IPS-11a (cell line): Measurements from ENCODE around the gene SMARCAD1.

Source experiments
- H3K4me3 ChIP-seq: one replicate; pipeline ENCODE4 v1.5.1; 2013; ENCODE audit warnings: low read depth, low read length, control low read depth

Gene SMARCAD1

DNA sequence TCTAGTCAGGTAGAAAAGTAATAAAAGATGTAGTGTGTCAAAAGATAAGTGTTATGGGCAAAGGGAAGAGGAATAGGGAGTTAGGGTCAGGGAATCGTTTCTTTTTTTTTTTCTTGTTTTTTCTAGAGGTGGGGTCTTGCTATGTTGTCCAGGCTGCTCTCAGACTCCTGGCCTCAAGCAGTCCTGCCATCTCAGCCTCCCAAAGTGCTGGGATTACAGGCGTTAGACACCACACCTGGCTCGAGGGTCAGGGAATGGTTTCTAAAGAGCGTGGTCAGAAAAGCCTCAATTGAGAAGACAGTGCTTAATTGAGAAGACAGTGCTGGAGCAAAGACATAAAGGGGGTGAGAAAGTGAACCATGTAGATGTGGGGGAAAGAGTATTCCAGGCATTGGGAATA lies 19.1 kb downstream of the SMARCAD1 start:
- H3K4me3 ChIP-seq = no peak overlapping the region

GRCh38 chr4:94228493-94229216 lies 21.0 kb downstream of the SMARCAD1 start:
- H3K4me3 ChIP-seq = no peak overlapping the region

GRCh38 chr4:94232519-94232918 lies 24.9 kb downstream of the SMARCAD1 start:
- H3K4me3 ChIP-seq = no peak overlapping the region

DNA sequence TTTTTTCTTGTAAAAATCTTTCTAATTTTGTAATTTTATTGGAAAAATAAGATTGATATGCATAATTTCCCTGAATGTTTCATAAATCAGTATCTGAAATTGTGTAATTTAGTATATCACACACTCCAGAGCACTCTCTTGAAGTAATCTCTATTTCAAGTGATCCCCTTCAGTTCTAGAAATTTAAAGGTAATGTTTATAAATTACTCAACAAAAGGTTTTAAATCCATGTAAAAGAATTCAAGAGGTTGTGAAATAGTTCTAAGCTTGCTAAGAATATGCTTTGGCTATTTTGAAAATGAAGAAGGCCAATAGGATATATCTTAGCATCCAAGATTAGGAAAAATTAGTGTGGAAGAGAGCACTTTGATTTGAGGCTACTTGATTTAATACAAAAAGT lies 28.2 kb downstream of the SMARCAD1 start:
- no peak overlapping the region for H3K4me3 ChIP-seq

DNA sequence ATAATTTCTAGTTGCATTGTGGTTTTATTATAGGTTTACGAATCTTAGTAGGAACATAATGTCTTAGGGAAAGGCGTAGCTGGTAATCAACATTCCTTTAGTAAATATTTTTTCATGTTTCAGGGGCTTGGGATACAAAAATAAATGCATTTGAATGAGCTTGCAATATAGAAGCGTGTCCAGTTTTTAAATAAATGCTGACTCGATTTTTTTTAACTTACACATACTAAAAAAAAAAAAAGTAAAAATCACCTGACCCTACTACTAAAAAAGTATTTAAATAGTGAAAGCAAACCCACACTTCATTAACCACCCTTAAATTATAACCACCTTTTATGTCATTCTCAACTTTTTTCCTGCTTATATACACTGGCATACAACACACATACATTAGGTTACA lies 29.6 kb downstream of the SMARCAD1 start:
- no peak overlapping the region for H3K4me3 ChIP-seq

DNA sequence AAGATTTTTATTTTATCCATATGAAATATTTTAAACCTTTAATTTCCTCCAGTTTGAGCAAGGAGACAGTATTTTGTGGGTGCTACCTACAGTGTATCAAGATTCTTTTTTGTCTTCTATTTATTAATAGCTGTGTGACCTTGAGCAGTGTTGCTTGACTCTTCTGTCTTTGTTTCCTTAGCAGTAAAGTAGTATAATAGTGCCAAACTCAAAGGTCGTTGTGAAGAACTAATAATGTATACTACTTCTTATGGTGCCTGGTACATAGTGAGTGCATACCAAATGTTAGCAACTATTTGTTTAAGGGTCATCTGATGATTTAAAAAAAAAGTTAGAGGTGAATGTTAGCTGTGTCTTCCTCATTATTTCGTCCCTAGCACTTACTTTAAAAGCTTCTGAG lies 30.5 kb downstream of the SMARCAD1 start:
- no peak overlapping the region for H3K4me3 ChIP-seq

DNA sequence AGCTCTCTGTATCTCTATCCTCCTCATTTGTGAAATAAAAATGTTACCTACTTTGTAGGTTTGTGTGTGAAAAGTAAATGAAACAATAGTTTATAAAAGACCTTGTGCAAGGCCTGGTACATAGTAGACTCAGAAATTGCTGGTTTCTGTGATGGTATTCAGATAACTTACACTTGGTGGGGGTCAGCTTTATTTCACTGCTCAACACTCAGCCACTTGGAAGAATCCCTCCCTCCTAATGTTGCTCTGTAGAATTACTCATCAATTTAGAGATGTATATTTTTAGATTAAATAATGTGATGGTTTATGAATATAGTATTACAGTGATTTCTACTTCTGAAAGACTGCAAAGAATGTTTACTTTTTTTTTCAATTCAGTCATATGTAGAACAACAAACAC lies 32.7 kb downstream of the SMARCAD1 start:
- H3K4me3 ChIP-seq = no peak overlapping the region

GRCh38 chr4:94244087-94244828 lies 36.6 kb downstream of the SMARCAD1 start:
- no peak overlapping the region for H3K4me3 ChIP-seq

GRCh38 chr4:94244829-94245185 lies 37.1 kb downstream of the SMARCAD1 start:
- no peak overlapping the region for H3K4me3 ChIP-seq

DNA sequence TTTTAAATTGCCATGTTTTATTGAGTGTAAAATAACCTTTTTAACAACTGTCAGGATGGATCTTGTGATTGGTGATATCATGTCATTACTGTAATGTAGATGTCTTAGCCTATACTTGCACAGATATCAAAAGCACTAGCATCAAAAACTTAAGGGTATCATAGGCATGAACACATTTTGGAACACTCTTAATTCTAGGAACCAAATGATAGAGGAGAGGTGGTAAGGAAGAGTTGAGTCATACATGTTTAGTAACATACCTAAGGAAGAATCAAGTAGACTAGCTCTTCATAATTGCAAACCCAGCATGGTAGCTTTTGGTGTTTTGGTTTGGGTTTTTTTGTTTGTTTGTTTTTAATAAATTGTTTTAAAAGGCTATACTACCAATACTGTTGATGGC lies 43.4 kb downstream of the SMARCAD1 start:
- no peak overlapping the region for H3K4me3 ChIP-seq

DNA sequence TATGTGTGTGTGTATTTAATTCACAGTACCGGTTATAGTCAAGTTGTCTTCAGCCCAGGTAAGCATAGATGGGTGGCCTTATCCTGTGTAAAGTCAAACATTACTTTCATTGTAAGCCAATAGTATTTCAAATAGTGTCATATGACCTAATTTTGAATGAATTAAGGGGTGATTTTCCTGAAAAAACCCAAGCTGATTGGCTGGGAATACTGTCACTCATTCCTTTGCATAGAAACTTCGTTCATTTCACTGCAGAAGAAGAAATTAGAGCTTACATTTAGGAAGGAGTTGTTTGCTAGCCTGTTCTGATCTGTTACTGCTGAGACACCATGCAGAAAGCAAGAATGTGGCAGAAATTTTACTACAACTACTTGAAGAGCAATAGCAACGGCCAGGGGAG lies 45.4 kb downstream of the SMARCAD1 start:
- H3K4me3 ChIP-seq = no peak overlapping the region

DNA sequence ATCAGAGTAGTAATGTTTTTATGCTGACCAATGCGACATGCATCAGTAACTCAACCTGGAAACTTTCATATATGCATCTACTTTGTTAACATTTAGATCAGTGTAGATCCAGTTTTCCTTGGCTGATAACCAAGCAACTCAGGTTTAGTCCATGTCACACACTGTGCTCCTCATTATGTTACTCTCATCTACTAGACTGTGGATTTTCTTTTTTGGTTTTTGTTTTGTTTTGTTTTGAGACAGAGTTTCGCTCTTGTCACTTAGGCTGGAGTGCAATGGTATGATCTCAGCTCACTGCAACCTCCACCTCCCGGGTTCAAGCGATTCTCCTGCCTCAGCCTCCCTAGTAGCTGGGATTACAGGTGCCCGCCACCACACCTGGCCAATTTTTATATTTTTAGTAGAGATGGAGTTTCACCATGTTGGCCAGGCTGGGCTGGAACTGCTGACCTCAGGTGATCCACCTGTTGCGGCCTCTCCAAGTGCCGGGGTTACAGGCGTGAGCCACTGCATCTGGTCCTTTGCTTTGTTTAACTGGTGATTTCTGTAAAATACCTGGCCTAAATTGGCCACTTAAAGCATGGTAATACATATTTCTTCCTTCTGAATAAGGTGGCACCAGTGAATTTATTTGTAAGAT lies 48.6 kb downstream of the SMARCAD1 start:
- H3K4me3 ChIP-seq = no peak overlapping the region

DNA sequence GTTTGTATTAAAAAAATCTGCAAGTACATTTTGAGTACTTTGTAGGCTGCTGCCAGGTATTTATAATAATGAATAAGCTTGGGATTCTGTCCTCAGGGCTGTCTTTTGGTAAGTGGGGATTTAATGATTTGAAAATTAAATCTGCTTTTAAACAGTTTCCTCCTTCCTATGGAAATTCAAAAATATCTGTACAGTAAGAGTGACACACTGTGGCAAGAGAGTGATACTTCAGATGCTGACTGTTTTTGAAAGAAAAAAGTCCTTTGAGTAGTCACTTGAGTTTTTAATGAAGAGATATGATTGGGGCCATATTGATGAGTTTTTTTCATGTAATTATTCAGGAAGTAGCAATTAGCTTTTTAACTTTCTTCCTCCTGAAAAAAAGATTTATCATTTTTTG lies 49.2 kb downstream of the SMARCAD1 start:
- H3K4me3 ChIP-seq = no peak overlapping the region

DNA sequence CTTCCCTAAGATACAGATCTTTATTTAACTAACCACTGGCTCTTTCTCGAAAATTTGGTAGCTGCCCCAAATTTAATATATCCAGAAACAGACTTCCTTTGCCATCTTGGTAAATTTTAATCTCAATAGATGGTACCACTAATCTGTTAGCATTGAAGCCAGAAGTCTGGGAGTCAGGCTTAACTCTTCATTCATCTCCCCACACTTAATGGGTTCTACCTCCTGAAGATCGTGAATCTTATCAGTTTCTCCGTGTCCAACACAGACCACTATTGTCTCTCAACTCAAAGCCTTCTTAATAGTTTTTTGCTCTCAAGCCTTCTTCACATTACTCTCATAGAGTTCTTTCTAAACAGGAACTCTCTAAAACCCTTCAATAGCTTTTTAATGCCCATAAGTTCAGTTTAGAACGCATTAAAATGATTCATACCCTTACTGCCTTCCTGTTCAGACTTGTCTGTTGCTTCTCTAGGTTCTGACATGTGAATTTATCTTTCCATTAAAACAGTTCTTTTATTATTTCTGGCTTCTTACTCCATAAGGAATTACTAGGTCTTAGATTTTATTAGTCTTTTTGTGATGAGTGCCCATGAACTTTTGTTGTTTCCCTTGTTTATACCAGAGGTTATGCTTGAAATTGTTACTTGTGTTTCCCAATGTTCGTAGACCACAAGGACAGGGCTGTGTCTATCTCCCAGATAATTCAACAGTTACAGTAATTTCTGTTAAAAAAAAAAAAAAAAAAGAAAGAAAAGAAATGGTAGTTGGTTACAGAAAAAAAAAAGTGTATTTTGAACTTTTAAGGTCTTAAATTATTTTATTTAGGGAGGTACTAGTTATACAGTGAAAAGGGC lies 54.7 kb downstream of the SMARCAD1 start:
- no peak overlapping the region for H3K4me3 ChIP-seq

DNA sequence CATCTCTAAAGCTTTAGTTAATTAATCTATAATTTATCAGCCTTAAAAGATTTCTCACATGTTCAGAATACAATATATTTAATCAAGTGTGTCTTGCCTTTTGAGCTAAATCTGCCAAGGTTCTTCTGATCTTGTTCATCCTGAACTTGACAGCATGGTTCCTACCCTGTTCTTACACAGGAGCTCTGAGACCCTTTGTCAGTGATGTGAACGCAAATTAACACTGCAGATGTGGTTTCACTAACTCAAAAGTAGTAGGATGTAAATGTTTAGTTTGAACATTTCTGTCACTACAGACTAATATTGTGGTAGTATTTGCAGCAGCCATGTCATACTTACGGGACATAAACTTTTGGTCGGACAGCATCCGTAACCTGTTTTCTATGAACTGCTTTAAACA lies 59.4 kb downstream of the SMARCAD1 start:
- H3K4me3 ChIP-seq = no peak overlapping the region

DNA sequence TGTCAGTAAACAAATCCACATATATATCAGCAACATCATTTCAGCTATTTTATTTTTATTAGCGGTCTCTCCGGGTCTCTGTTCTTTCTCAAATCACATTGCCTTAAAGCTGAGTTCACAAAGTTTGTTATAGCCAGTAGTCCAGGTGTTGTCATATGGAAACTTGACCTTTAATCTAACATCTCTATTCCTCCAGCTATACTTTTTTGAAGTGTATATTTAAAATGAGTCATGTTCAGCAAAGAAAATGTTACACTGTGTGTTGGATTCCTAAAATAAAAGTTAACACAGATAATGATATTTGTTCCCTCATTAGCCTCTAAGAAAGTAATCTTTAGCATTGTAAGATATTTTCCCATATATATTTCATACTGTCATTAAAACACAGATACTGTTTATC lies 63.6 kb downstream of the SMARCAD1 start:
- no peak overlapping the region for H3K4me3 ChIP-seq

GRCh38 chr4:94274912-94275311 lies 67.2 kb downstream of the SMARCAD1 start:
- no peak overlapping the region for H3K4me3 ChIP-seq

DNA sequence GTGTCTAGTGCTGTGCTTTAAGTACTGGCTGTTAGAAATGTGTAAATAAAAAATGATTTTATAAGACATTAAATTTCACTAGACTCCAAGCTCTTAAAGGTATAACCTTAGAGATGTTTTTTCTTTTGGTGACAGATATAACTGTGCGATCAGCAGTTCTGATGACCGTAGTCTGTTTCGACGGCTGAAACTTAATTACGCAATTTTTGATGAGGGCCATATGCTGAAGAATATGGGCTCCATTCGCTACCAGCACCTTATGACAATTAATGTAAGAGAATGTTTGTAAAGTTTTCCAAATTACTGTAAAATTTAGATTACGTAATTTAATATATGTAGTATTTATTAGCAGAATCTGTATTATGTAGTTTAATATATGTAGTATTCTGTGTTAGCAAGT lies 68.5 kb downstream of the SMARCAD1 start:
- no peak overlapping the region for H3K4me3 ChIP-seq

DNA sequence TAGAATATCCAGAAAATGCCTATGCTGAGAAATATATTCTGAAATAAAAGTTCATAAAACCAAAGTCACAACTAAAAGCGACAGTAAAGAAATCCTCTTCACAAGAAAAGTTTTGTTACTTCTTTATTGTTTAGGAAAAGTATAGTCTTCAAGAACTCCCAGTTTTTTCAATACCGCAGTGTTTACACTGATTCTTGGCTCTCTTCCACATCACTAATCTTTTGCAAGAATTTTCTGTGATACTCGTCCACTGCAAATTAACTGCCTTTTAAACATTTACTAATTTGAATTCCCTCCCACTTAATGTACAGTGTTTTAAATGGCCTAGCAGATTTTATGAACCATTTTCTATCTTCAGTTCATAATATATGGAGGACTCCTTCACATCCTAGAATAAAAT lies 69.9 kb downstream of the SMARCAD1 start:
- H3K4me3 ChIP-seq = no peak overlapping the region

GRCh38 chr4:94278781-94279180 lies 71.1 kb downstream of the SMARCAD1 start:
- no peak overlapping the region for H3K4me3 ChIP-seq

DNA sequence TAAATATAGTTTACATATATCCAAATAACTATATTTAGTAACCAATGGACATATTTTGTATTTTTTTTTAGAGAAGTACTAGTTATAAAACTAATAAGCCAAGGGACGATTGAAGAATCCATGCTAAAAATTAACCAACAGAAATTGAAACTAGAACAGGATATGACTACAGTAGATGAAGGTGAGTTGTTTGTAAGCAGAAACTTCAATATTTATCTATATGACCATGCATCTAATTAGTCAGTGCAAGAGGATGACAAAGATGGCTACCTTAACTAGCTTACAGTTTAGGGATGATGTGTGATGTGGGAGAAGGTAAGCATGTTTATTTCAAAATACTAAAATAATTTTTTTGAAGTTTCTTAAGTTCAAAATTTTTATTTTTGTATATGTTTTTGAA lies 77.2 kb downstream of the SMARCAD1 start:
- H3K4me3 ChIP-seq = no peak overlapping the region
